Measurements from ENCODE around the gene HOXA6.

The HOXA6 gene

DNA sequence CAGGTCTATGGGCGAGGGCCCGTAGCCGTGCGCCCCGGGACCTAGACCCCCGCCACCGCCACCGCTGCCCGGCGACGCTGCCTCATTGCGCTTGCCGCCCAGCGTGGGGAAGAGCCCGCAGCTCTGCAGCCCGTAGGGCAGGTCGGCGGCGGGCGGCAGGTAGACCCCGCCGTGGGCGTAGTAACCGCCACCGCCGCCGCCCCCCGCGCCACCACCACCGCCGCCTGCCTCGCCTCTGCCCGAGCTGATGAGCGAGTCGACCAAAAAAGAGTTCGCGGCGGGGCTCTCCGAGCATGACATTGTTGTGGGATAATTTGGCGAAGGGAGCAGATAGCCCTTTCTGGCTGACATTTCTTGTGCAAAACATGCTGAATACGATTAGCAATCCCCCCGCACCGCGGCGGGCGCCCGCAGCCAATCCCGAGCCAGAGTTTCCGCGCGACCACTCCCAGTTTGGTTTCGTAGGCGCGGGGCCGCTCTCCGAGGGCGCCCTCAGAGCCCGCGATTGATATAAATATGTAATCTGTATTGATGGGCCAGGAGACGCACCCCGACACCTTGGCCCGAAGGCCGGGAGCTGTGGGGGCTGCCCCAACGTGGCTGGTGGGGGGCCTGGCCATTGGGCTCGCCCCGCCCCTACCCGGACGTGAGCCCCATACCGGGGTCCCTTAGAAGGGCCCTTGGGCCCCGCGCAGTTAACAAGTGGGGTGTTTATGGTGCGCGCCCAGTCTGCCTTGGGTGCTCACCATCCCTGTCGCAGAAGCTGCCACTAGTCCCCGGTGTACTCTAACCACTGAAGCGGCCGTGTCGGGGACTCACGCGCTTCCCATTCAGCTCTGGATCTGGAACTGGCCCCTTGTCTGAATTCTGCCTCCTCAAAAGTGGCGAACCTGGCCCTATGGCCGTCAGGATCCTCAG is 26.6 kb upstream of the HOXA6 start, which contains the start of gene HOXA10:
HOXA10 (minus strand) TSS at position 365 of the 918 bp plus-strand sequence; CDS start at position 351, 14 bp downstream.
- no peak for FAIRE-seq
- DNase-seq (ENCODE audit: extremely low spot score, insufficient read length, low read depth) = no peak

DNA sequence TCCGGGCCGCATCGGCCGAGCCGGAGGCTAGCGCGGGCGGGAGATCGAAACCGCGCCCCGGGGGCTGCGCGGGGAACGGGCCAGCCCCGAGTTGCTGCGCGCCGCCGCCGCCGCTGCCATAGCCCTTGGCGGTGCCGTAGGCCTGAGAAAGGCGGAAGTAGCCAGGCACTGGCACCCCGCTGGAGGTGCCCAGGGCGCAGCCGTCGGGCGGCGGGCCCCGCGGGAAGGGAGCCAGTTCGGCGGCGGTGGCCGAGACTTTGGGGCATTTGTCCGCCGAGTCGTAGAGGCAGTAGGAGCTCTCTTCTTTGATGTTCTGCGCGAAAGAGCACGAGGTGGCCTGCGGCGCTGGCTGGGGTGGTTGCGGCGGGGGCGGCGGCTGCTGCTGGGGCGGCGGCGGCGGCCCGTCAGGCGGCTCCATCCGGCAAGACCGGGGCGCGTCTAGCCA is 26.0 kb upstream of the HOXA6 start:
- FAIRE-seq = no peak
- no peak for DNase-seq (ENCODE audit: extremely low spot score, insufficient read length, low read depth)

DNA sequence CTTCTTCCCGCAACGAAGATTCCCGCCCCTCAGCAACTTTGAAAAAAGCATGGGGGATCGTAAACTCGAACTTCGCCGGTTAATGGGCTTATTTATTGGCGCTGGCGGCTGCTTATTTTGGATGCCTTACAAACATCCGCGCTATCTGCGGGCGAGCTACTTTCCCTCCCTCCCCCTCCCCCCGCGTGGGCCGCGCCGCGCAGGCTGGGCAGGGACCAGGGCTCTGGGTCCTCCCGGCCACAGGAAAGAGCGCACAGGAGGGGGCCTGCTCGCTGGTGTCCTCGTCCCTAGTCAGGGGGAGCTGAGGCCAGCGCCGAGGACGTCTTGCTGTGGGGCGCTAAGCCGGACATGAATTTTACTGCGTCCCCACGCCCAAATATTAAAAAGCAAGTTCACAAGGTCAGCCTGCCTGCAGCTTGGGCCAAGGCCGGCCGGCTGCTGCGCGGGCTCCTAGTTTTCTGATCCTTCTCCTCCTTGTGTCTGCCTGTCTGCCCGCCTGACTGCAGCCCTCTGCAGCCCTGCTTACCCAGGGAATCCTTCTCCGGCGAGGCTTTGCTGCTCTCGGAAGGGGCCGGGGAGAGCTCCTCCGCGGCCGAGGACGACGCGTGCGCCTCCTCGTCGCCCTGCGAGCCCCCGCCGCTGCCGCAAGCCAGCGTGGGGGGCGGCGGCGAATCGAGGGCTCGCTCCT is 25.4 kb upstream of the HOXA6 start:
- FAIRE-seq (no peak), DNase-seq (ENCODE audit: extremely low spot score, insufficient read length, low read depth) (no peak)

DNA sequence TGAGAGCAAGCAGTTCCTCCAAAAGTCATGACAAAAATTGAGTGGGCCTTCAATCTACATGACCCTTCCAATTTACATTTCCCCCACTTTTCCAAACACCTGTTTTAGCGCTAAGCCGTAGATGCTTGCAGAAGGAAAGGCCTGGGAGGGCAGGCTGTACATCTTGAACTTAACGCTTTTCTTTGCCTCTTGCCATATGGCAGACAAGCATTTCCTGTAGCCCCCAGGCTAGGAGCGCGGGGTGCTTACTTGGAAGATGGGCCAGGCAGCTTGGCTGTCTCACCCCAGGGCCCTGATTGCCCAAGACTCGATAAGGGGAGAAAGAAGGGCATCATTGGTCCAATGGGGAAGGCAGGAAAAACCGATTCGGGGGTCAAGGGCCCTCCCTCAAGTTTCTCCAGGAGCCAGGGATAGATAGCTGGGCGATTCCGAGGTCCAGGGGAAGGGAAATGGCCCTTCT is 24.8 kb upstream of the HOXA6 start:
- DNase-seq (ENCODE audit: extremely low spot score, insufficient read length, low read depth) = no peak

DNA sequence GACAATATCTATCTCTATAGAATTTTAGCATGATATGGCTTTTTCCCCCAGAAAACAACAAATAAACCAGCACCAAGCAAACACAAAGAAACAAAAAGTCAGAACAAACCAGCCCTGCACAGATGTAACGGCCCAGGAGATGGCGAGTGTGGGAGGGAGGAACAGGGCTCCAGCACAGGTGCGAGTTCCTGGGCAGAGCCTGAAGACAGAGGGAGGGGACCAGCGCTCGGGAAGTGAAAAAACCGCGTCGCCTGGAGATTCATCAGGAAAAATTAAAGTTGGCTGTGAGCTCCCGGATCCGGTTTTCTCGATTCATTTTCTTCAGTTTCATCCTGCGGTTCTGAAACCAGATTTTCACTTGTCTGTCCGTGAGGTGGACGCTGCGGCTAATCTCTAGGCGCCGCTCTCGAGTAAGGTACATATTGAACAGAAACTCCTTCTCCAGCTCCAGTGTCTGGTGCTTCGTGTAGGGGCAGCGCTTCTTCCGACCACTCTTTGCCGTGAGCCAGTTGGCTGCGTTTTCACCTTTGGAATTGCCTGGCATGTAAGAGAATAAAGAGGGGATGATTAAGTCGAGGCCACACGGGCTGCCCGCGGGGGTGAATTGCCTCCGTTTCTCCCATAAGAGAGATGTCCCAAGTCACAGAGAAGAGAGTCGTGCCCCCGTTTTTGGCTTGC is 24.2 kb upstream of the HOXA6 start:
- FAIRE-seq = no peak

More for the DNA sequence above, 24.8 kb upstream of the HOXA6 start:
- no peak for FAIRE-seq

DNA sequence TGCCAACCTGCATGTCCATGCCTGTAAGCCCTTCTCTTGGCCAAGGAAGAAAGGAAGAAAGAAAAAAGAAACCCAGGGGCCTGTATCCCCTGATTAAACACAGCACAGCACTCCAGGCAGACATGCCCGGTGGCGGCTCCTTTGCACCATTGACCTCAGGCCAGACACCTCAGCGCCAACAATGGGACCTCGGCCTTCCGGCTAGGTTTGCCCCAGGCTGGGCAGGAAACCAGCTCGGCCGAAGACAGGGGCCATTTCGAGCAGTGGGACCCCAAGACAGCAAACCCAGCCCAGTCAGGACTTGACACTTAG is 23.7 kb upstream of the HOXA6 start:
- DNase-seq (ENCODE audit: extremely low spot score, insufficient read length, low read depth) (no peak), FAIRE-seq (no peak)

More for the DNA sequence above, 24.2 kb upstream of the HOXA6 start:
- DNase-seq (ENCODE audit: extremely low spot score, insufficient read length, low read depth) = no peak

DNA sequence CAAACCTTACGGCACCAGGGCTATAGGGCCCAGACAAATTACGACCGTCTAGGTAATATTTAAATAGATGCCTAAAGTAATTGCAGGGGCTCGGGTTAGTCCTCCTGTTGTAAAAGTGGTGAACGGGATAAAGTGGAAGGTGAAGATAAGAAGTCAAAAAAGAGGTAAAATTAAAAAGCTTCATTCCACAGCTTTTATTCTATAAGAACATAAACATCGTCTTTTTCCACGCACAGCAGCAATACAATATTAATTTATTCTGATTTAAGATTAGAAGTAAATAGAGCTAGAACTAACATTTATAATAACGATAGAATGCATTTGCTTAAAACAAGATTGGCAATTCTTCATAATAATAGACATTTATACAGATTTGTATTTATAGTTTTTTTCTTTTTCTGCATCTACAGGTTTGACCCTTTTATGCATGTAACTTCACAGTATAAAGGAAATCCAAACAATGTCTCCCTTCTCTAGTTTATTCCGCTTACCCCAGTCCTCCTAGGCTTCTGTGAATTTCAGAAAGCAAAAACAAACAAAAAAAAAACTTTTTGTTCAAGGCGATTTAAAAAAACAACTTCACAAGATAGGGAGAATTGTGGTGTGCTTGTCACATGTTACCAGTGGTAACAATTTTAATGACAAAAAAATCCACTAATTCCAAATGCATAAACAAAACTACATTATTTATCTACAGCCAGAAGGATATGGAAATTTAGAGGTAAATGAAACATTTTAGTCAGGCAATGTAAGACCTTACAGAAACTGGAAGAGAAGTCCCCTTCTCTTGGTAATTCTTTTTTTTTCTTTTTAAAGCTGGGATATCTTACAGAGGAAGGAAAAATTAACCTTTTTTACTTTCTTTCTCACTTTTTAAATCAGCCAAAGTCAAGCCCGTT is 23.1 kb upstream of the HOXA6 start:
- DNase-seq (ENCODE audit: extremely low spot score, insufficient read length, low read depth) = no peak
- FAIRE-seq = no peak

DNA sequence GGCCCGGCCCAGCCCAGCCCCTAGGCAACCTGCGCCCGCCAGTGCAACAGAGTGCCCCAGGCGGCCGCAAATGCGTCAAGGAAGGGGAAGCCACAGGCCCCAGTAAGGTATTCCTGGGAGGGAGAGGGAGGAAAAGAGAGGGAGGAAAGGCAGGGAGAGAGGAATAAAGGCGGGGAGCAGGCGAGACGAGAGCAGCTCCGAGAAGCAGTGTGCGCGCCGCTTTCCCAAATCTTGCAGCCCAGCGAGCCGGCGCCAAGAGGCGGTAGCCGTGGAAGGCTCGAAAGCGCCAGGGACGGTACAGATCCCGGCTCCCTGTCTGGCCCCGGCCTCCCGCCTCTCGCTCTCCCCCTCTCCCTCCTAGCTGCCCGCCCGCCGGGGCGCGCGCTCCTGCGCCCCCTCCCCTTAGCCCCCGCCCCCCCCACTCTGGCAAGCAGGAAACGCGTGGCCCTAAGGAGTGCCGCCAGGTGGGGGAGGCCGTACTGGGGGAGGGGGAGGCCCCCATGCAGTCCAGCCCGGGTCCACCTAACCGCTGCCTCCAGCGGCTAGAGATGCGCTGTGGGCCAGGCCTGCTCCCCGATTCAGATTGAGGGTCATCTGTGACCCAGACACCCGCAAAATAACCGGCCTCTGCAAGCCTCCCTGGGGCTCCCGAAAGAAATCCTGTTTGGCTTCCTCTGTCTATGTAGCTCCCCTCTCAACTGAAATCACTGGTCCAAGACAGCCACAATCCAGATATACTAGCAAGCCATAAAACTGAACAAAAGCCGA is 22.3 kb upstream of the HOXA6 start:
- no peak for DNase-seq (ENCODE audit: extremely low spot score, insufficient read length, low read depth)
- FAIRE-seq = no peak

DNA sequence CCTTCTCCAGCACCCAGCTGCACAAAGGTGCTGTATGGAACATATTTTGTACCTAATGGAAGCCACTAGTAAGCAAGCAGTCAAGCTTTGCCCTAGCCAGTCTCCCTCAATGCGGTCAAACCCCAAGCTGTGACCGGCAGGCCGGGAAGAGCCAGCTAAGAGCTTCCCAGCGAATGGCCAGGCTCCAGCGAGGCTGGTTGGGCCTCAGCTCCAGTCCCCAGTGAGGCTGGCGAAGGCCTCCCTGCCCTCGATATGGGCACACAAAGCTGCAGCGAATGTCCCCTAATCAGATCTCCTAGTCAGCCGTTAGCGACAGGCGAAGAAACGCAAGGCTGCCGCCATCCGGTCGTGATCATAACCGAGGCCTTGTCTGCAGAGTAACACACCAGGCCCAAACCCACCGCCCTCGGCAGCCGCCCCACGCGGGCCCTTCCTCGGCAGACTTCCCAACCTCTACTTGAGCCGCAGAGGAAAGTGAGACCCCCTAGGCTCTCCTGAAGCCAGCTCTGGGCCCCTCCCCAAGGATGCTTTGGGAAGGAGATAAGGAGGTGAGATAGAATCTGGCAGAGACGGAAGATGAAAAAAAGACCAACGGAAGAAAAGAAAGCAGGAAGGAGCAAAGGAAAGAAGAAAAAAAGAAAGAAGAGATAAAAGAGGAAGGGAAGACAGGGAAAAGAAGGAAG is 20.8 kb upstream of the HOXA6 start:
- no peak for FAIRE-seq
- no peak for DNase-seq (ENCODE audit: extremely low spot score, insufficient read length, low read depth)

DNA sequence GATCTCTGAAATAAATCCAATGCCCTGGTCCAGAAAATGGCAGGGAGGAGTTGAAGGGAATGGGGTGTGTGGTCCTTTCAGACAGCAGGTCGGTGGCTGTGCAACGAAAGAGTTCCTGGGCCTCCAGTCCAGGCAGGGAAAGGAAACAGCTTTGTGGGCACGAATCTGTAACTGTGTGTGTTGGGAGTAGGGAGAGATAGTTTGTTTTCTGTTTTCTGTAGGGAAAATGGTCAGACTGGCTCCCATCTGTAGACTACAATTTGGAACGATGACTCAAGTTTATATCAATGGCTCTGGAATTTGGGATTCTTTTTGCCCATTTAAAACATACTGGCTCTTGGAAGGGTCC is 20.3 kb upstream of the HOXA6 start:
- DNase-seq (ENCODE audit: extremely low spot score, insufficient read length, low read depth) (no peak), FAIRE-seq (no peak)

DNA sequence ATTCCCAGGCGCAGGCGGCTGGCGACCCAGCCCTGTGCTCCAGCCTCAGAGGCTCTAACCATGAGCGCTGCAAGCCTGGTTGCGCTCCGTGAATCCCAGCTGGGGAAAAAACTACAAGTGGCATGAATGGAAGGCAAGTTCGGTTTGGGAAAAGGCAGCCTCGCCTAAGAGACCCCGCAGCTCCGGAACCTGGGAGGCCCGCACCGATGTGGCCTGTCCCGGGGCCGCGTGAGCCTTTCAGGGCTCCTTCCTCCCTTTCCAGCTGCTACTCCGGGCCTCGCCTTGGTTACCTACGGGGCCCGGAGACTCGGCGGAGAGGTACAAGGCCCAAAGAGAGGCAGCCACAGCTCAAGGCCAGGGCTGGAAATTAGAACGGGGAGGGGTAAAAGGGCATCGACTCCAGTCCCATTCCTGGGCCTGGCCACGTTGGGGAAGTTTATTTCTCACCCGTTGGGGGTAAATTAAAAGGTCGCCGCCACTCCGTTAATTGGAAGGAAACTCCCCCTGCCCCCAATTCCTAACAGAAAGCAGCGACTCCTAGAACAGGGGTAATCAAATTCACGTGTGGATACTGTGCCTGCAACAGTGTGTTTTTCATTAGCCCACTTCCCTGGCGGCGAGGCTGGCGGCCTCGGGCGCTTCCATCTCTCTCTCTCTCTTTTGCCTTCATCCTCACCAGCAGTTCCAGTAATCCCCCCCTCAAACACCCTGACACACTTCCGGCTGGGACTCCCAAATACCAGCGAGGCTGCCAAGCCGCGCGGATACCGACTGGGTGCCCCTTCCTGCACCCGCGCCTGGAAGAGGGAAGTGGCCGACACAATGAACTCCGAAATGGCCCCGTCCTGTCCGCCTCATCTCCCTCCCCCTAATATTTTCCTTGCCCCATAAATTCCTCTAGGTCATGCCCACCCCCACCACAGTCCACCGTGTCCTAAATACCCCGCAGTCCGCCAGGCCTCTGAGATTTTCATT is 19.2 kb upstream of the HOXA6 start:
- no peak for FAIRE-seq

DNA sequence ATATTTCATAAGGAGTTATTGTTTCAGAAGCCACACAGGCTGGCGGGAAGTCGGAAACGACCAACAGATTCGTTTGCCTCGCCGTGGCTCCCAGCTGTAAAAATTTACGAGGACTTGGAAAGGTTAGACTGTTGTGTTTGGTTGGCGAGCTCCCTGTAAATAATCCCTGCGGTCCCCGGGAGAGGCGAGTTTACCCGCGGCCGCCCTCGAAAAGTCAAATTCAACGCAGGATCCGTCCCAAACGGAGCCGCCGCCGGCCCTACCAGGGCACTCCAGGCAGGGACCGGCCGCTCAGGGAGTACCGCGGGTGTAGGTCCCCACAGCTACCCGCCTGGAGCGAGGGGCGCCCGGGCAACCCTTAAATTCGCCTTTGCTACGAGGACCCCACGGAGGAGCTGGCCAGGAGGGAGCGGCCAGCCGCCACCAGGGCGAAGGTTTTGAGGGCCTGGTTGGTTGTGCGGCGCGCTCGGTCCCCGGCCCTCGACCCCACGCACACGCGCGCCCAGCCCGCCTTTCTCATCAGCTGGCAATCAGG is 18.5 kb upstream of the HOXA6 start:
- DNase-seq (ENCODE audit: extremely low spot score, insufficient read length, low read depth) (no peak), FAIRE-seq (no peak)

More for the DNA sequence above, 19.2 kb upstream of the HOXA6 start:
- no peak for DNase-seq (ENCODE audit: extremely low spot score, insufficient read length, low read depth)

DNA sequence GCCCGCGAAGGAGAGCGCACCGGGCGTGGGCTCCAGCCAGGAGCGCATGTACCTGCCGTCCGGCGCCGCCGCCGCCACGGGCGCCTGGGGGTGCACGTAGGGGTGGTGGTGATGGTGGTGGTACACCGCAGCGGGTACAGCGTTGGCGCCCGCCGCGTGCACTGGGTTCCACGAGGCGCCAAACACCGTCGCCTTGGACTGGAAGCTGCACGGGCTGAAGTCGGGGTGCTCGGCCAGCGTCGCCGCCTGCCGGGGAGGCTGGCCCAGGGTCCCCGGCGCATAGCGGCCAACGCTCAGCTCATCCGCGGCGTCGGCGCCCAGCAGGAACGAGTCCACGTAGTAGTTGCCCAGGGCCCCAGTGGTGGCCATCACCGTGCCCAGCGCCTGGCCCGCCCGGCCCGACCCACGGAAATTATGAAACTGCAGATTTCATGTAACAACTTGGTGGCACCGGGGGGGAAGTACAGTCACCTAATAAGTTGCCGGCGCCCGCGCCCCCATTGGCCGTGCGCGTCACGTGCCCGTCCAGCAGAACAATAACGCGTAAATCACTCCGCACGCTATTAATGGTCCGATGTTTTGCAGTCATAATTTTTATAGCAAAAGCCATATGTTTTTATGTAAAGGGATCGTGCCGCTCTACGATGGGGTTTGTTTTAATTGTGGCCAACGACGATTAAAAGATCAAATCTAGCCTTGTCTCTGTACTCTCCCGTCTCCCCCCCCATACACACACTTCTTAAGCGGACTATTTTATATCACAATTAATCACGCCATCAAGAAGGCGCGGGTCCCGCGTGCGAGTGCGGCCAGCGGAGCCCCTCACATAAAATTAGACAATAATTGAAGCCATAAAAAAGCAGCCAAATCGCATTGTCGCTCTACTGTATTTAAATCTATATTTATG is 17.8 kb upstream of the HOXA6 start, which contains the start of gene HOXA9:
HOXA9 (minus strand) TSS at position 449 of the 907 bp plus-strand sequence; CDS start at position 369, 80 bp downstream.
- no peak for DNase-seq (ENCODE audit: extremely low spot score, insufficient read length, low read depth)
- no peak for FAIRE-seq

DNA sequence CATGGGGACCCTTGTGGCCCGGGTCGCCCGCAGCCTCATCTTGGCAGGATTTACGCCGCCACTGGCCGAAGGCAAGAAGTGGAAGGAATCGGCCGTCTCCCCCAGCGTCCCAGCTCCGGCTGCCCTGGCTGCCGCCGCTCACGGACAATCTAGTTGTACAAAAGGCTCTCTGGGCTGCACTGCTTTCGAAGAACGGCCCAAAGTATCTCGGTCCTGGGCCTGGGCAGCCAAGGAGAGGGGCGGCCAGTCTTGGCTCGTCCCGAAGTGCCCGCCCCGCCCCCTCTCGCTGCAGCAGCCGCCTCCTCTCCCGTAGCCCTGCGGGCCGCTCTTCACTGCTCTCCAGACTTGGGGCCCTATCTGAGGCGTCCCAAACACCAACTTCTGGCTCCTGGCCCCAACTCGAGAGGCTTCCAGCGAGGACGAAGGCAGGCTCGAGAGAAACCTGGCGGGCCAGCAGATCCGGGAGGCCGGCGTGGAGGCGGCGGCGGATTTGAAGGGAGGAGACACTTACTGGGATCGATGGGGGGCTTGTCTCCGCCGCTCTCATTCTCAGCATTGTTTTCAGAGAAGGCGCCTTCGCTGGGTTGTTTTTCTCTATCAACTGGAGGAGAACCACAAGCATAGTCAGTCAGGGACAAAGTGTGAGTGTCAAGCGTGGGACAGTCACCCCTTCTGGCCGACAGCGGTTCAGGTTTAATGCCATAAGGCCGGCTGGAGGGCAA is 17.0 kb upstream of the HOXA6 start:
- no peak for FAIRE-seq
- DNase-seq (ENCODE audit: extremely low spot score, insufficient read length, low read depth) = no peak

DNA sequence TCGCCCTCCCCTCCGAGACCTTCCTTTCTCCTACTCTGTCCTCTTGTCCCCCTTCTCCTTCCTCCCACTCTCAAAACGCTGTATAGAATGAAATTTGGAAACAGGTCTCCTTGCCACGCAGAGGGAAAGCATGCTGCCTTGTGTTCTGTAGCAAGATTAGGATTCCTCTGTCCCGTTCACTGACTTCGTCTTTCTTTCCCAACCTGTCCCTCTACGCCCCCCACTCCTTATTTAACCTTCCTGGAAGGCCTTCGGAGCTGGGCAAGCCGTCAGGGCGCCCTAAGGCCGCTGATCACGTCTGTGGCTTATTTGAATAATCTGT is 16.4 kb upstream of the HOXA6 start:
- FAIRE-seq (no peak), DNase-seq (ENCODE audit: extremely low spot score, insufficient read length, low read depth) (no peak)
